Measurements from ENCODE around the gene CACFD1.

CACFD1 gene

DNA sequence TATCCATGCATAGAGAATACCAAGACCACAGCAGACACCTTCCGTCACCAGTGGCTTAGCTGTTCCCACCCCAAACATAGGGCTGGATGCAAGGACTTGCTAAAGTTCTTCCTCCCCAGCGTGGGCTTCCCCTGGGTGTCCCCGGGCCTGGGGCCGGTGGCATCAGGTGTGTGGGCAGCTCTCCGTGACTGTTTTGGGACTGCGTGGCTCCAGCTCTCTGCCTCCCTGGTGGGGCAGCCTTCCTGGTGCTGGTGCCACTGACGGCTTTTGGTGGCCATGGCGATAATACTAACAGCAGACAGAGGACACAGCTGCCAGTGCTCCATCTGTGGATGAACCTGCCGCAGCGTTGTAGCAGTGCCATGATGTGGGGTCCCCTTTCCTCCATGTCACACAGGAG is 4.9 kb downstream of the CACFD1 start:
- DNase-seq (ENCODE audit: low spot score) = no peak

DNA sequence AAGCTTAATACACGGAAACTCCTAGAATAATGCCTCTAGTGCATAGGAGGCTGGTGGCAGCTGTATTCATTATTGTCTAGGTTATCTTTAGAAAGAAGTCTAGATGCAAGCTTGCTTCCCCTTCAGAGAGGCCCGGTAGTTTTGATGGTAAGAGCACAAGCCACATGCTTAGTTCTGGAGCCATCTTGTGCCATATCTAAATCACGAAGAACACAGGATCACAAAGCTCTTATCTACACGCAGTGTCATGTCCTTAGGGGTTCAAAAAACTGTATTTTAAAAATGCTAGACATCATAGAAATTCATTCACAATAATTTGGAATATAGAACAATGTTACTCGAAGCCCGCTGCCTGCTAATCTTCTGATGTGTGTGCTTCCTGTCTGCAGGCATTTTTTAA is 6.2 kb downstream of the CACFD1 start:
- no peak for DNase-seq (ENCODE audit: low spot score)

DNA sequence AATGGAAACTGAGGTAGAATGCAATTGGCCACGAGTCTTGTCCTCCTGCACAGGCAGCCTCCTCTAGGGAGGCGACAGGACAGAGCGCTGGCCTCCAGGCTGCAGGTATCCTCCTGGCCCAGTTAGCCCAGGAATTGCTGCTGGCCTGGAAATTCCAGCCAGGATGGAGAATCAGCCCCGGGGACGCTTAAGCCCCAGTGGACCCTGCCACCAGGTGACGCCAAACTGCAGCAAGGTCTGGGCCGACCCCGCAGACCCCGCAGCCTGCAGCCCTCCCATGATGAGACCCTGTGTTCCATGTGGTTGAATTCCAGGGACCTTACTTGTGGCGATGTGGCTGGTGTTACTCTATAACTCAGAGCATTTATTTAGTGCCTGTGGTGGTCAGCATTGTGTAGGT is 7.3 kb downstream of the CACFD1 start:
- DNase-seq (ENCODE audit: low spot score) = no peak

- DNase-seq (ENCODE audit: low spot score) = no peak
Measured at GRCh38 chr9:133468374-133468773, 8.6 kb downstream of the CACFD1 start.

GRCh38 chr9:133468777-133469421 is 9.1 kb downstream of the CACFD1 start:
- DNase-seq (ENCODE audit: low spot score) = no peak

DNA sequence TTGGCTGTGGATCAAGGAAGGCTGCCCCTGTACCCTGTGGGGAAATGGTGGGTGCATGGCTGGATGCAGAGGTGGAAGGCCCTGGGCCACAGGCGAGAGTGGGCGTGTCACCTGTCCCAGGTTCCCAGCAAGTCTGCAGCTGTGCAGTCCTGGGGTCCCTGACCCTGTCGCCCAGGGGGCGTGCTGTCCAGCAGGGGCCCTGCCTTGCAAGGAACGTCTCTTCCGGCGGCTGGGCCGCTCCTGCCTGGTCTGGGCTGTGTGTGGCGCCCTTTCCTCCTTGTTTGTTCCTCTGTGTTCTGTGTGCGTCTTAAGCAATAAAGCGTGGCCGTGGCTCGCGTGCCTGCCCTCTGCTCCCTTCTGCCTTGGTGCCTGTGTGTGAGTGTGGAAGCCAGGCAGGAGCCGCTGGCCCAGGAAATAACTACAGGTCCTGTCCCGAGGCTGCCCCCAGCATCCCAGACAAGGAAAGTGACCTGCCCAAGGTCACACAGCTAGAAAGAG is 10.7 kb downstream of the CACFD1 start:
- DNase-seq (ENCODE audit: low spot score) = no peak

- no peak for DNase-seq (ENCODE audit: low spot score)
Measured at GRCh38 chr9:133470988-133471387, 11.2 kb downstream of the CACFD1 start.

DNA sequence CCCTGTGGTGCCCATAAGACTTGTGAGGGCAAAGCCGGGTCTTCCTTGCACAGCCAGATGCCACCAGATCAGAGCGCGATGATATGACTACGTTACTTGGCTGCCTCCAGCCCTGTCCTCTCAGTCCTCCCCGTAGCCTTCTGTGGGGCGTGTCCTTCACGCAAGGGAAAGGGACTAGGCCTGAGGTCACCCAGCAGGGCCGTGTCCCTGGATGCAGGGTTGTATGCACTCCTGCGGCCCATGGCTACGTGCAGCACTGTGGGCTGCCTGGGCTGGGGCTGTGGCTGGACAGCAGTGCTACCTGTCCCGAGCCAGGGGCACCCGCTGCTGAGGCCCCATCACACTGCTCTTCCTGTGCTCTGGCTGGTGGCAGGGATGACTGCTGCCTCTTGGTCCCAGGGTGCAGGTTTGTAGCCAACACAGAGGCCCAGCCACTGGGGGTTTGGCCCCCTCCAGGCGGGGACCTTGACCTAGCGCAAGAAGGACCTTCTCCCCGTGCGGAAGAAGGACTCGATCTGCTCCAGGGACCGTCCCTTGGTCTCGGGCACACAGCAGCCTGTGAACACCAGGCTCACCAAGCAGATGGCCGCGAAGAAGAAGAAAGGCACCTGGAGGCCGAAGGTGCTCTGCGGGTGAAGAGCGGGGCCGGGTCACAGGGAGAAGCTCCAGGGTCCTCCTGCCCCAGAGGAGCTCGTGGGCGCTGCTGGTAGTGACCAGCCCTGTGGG is 11.9 kb downstream of the CACFD1 start:
- no peak for DNase-seq (ENCODE audit: low spot score)

GRCh38 chr9:133472277-133472645 is 12.5 kb downstream of the CACFD1 start:
- DNase-seq (ENCODE audit: low spot score) = no peak

DNA sequence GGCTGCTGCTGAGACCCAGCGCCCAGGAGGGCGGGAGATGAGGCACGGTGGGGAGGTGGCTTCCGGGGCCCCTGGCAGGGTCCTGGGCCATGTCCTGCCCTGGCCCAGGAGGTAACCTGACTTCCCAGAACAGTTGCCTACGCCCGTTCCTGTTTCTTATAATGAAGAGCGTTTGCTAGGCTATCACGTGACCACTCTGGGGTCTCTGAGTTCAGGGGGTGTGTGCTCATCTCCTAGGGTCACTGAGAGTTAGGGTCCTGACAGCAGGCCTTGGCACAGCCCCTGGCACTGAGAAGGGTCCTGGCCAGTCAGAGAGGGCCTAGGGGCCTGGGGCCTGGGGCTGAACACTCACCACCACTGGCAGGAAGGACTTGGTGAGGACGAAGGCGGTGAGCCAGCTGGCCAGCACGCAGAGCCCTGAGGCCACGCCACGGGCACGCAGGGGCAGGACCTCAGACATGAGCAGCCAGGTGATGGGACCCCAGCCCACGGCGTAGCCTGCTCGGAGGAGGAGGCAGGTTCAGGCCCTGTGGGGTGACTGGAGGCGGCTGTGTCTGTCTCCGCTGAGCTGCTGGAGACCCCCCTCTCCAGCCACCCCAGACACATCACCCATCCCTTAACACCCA is 13.1 kb downstream of the CACFD1 start:
- no peak for DNase-seq (ENCODE audit: low spot score)

GRCh38 chr9:133473743-133474142 is 14.0 kb downstream of the CACFD1 start:
- no peak for DNase-seq (ENCODE audit: low spot score)

DNA sequence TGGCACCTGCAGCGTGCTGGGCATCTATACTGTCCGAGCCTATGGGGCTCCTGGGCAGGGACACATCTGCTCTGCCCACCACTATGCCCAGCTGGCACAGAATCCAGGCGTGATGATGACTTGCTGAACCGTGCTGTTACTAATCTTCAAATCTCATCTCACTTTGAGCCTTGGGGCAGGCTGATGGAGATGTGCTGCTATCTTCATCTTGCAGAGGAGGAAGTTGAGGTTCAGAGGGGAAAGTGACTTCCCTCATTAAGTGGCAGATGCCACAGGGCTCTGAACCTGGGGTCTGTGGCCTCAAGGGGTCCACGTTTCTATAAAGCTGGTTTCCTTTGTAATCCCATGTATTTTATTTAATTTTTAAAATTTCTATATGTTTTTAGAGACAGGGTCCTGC is 14.4 kb downstream of the CACFD1 start:
- DNase-seq (ENCODE audit: low spot score) = no peak

DNA sequence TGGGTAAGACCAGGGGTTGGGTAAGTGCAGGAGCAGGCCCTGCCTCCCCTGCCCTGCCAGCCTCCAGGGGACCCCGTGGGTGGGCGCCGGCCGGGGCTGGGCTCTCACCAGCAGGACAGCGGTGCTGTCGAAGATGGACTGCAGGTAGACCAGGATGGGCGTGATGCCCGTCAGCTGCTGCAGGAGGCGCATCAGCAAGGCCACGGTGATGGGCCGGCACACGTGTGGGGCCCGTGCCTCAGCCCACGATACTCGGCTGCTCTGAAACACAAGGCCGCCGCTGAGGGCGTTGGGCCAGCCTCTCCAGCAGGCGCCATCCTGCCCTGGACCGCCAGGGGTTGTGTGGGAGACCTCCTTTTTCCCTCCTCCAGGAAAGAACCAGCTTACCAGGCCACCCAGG is 15.1 kb downstream of the CACFD1 start:
- DNase-seq (ENCODE audit: low spot score) = no peak

GRCh38 chr9:133475292-133476012 is 15.7 kb downstream of the CACFD1 start:
- DNase-seq (ENCODE audit: low spot score) = no peak

GRCh38 chr9:133476036-133476931 is 16.5 kb downstream of the CACFD1 start:
- DNase-seq (ENCODE audit: low spot score) = no peak

GRCh38 chr9:133476941-133477340 is 17.2 kb downstream of the CACFD1 start:
- no peak for DNase-seq (ENCODE audit: low spot score)

GRCh38 chr9:133477461-133477860 is 17.7 kb downstream of the CACFD1 start:
- DNase-seq (ENCODE audit: low spot score) = no peak

- peak; percentile 24 for DNase-seq (ENCODE audit: low spot score)
Measured at GRCh38 chr9:133477992-133478850, 18.4 kb downstream of the CACFD1 start.

- DNase-seq (ENCODE audit: low spot score) = peak; percentile 82
Measured at GRCh38 chr9:133478851-133479711, 19.3 kb downstream of the CACFD1 start, which contains the start of gene SLC2A6. TSS of gene SLC2A6 (minus strand) at chr9:133479099. CDS start at chr9:133479059, 40 bp downstream.
